ENCODE results near the gene PIEZO1. TPM values are rescaled to one million over a fixed set of nuclear protein-coding genes. Genes with fewer than 3 reads are reported as not detected.

Gene PIEZO1
- total and polyA plus RNA-seq, 10 of the 15 experiments (the other 5 are each of a cell fraction or from before 2014, with no cell fraction given) = 1.3 to 169 (median 33.4) TPM

DNA sequence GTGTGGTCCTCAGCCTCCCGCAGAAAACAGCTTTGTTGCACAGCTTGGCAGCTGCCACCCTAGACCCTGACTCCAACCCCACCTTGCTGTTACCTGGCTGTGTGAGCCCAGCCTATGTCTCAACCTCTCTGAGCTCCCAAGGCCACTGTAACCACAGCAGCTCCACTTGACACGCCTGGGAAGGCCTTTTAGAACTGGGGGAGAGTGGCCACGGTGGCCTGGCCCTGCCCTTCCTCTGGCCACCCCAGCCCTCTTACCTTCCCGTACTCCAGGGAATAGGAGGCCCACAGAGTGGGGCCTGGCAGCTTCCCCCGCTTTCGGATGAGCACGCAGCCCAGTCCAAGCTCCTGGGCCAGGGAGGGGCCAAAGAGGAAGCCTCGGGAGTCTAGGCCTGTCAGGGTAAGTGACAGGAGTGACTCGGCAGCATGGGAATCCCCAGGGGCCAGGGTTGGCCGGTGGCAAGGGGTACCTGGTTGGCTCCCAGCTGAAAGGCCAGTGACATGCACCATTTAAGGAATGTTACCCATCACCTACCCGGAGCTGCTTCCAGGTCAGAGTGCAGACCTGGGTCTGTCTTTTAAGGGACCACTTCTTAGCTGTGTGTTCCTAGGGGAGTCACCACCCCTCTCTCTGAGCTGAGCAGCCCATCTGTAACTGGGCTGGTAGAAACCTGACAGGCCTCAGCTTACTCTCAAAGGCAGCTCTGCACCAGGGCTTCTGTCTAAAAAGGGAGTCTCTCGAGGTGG lies 25.3 kb upstream of the PIEZO1 start:
- BruUV-seq (replicated peaks) = no TSS peak
- no peak overlapping the region for H2AFZ ChIP-seq (ENCODE audit: control insufficient read depth, low read depth, low read length)
- H3K36me3 ChIP-seq (ENCODE audit: control insufficient read depth in 2 of 2, insufficient read depth in 2 of 2, low read length in 1 of 2) = peaks cover 6 to 41% of the 10 kb centered on the region in 2 experiments; a peak in 3 of 4 replicates
- peak overlapping the region; percentile 85 for H3K4me2 ChIP-seq (ENCODE audit: control insufficient read depth, insufficient read depth)
- H4K20me1 ChIP-seq (ENCODE audit: control insufficient read depth, insufficient read depth) = no peaks in the 10 kb centered on the region
- peak overlapping the region; percentile 95 for H3K27ac ChIP-seq (ENCODE audit: control insufficient read depth, insufficient read depth)
- WGBS (ENCODE audit: insufficient coverage, insufficient replicate concordance, low lambda C conversion rate, missing lambda C conversion rate) = 1% methylated on average over 12 of the region's 12 CpGs
- H3K4me3 ChIP-seq = peak overlapping the region; percentile 85
- CTCF ChIA-PET = interaction anchor here (1.1 to 3.2 kb wide), 8 partner anchors 9 to 406 kb away, joined by 3 to 19 read pairs (median 6); partner anchors contain the start of genes GALNS and TRAPPC2L
- no peaks in the 10 kb centered on the region for H3K9me3 ChIP-seq (replicated peaks; ENCODE audit: control insufficient read depth, insufficient read depth, low read length)
- peaks cover 37% of the 10 kb centered on the region for H3K79me2 ChIP-seq (ENCODE audit: control insufficient read depth, insufficient read depth, low read length)
- in situ Hi-C loops (cut with MboI) = no loop called here
- SMC1A ChIA-PET (ENCODE audit: uncharacterized antibody, unreplicated experiment) = interaction anchor here (0.8 to 2.0 kb wide), 9 partner anchors 9 to 73 kb away, joined by 3 to 7 read pairs (median 5); partner anchors contain the start of genes GALNS and TRAPPC2L
- TF ChIP-seq, protein P1, sequence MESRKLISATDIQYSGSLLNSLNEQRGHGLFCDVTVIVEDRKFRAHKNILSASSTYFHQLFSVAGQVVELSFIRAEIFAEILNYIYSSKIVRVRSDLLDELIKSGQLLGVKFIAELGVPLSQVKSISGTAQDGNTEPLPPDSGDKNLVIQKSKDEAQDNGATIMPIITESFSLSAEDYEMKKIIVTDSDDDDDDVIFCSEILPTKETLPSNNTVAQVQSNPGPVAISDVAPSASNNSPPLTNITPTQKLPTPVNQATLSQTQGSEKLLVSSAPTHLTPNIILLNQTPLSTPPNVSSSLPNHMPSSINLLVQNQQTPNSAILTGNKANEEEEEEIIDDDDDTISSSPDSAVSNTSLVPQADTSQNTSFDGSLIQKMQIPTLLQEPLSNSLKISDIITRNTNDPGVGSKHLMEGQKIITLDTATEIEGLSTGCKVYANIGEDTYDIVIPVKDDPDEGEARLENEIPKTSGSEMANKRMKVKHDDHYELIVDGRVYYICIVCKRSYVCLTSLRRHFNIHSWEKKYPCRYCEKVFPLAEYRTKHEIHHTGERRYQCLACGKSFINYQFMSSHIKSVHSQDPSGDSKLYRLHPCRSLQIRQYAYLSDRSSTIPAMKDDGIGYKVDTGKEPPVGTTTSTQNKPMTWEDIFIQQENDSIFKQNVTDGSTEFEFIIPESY (IDR thresholded peaks at IDR 0.05) = no peak
- TF ChIP-seq, protein P2, sequence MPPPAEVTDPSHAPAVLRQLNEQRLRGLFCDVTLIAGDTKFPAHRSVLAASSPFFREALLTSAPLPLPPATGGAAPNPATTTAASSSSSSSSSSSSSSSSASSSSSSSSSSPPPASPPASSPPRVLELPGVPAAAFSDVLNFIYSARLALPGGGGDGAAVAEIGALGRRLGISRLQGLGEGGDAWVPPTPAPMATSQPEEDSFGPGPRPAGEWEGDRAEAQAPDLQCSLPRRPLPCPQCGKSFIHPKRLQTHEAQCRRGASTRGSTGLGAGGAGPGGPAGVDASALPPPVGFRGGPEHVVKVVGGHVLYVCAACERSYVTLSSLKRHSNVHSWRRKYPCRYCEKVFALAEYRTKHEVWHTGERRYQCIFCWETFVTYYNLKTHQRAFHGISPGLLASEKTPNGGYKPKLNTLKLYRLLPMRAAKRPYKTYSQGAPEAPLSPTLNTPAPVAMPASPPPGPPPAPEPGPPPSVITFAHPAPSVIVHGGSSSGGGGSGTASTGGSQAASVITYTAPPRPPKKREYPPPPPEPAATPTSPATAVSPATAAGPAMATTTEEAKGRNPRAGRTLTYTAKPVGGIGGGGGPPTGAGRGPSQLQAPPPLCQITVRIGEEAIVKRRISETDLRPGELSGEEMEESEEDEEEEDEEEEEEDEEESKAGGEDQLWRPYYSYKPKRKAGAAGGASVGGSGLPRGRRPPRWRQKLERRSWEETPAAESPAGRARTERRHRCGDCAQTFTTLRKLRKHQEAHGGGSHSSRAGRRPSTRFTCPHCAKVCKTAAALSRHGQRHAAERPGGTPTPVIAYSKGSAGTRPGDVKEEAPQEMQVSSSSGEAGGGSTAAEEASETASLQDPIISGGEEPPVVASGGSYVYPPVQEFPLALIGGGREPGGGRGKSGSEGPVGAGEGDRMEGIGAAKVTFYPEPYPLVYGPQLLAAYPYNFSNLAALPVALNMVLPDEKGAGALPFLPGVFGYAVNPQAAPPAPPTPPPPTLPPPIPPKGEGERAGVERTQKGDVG (CRISPR knock-in tag; IDR thresholded peaks at IDR 0.05) = no peak
- TF ChIP-seq MXI1 (IDR thresholded peaks at IDR 0.05; ENCODE audit: low read depth, low read length) (0 out of 2 replicates have a peak, but pooled peaks have one; percentile 29), POLR2AphosphoS5 (IDR thresholded peaks at IDR 0.05; ENCODE audit: low read length) (peak; percentile 58), NR2F1 (conservative IDR thresholded peaks at IDR 0.05) (no peak), SPI1 (IDR thresholded peaks at IDR 0.05; ENCODE audit: borderline replicate concordance, insufficient read depth, low read depth, low read length) (0 out of 2 replicates have a peak, but pooled peaks have one; percentile 25), ZBED1 (IDR thresholded peaks at IDR 0.05; ENCODE audit: borderline replicate concordance) (0 out of 2 replicates have a peak, but pooled peaks have one; percentile 57), ZNF217 (IDR thresholded peaks at IDR 0.05) (no peak), CHD2 (IDR thresholded peaks at IDR 0.05; ENCODE audit: borderline replicate concordance, low read depth, low read length) (0 out of 2 replicates have a peak, but pooled peaks have one; percentile 18), POLR2A (IDR thresholded peaks at IDR 0.05; ENCODE audit: low read depth, low read length) (peak; percentile 49), JUND (IDR thresholded peaks at IDR 0.05; ENCODE audit: low read depth, low read length) (no peak), MEF2B (IDR thresholded peaks at IDR 0.05; ENCODE audit: partially characterized antibody, poor library complexity, severe bottlenecking) (peak; percentile 52)
- TF ChIP-seq, protein P3, sequence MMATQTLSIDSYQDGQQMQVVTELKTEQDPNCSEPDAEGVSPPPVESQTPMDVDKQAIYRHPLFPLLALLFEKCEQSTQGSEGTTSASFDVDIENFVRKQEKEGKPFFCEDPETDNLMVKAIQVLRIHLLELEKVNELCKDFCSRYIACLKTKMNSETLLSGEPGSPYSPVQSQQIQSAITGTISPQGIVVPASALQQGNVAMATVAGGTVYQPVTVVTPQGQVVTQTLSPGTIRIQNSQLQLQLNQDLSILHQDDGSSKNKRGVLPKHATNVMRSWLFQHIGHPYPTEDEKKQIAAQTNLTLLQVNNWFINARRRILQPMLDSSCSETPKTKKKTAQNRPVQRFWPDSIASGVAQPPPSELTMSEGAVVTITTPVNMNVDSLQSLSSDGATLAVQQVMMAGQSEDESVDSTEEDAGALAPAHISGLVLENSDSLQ (IDR thresholded peaks at IDR 0.05) = peak; percentile 71
- peak overlapping the region; percentile 88 for H3K9ac ChIP-seq (ENCODE audit: control insufficient read depth, insufficient read depth, low read length)
- DNase-seq (ENCODE audit: low read depth, low spot score) (no peak), FAIRE-seq (peak; percentile 57), ATAC-seq (peak; percentile 29)
- POLR2A ChIA-PET = interaction anchor here (0.9 to 4.2 kb wide), 6 partner anchors 9 to 160 kb away, joined by 3 to 30 read pairs (median 4); no protein-coding TSS in a partner anchor
- RAD21 ChIA-PET (ENCODE audit: unreplicated experiment) = interaction anchor here (1.0 to 4.0 kb wide), 10 partner anchors 10 to 357 kb away, joined by 3 to 14 read pairs (median 6); partner anchors contain the start of gene PIEZO1
- H3K27me3 ChIP-seq (replicated peaks in 1 of 2; ENCODE audit: control insufficient read depth in 2 of 2, insufficient read depth in 2 of 2, low read length in 1 of 2) = no peaks in the 10 kb centered on the region
- H3K4me1 ChIP-seq (ENCODE audit: control insufficient read depth, insufficient read depth, low read length) = peaks cover 20% of the 10 kb centered on the region
- intact Hi-C loops (cut with micrococcal nuclease; ENCODE audit: unreplicated experiment) = loop anchor here (5.0 kb wide), 2 partner anchors 47 to 158 kb away; partner anchors contain the start of genes CYBA, GALNS and TRAPPC2L

Measured in GM12878 (cell line).